Mucosa of stomach (tissue), 1 donor: ENCODE data around the gene NXN.
"Not testable (repeated sequence)": the region's sequence is repeated elsewhere in the genome, so short reads cannot be mapped to it uniquely, and the experiment has no call there.

Source experiments
- H3K27me3 ChIP-seq: one replicate; pipeline ENCODE4 v1.7.0; 2013; ENCODE audit warnings: mild to moderate bottlenecking, low read length; ENCODE audit not compliant: control insufficient read depth, insufficient read depth
- H3K36me3 ChIP-seq: one replicate; pipeline ENCODE4 v1.7.0; 2013; ENCODE audit warnings: low read length; ENCODE audit not compliant: control insufficient read depth, insufficient read depth
- H3K4me1 ChIP-seq: one replicate; pipeline ENCODE4 v1.7.0; 2013; ENCODE audit warnings: mild to moderate bottlenecking, low read length; ENCODE audit not compliant: control insufficient read depth, insufficient read depth
- H3K4me3 ChIP-seq: one replicate; pipeline ENCODE4 v1.7.0; 2013; ENCODE audit warnings: low read length
- H3K9ac ChIP-seq: one replicate; pipeline ENCODE4 v1.7.0; 2013; ENCODE audit warnings: mild to moderate bottlenecking, low read length, moderate library complexity
- H3K9me3 ChIP-seq: one replicate; pipeline ENCODE4 v1.7.0; 2013; ENCODE audit warnings: mild to moderate bottlenecking, low read length, moderate library complexity; ENCODE audit not compliant: control insufficient read depth
- donor health status: Pancreatic carcinoma.

NXN gene

GRCh38 chr17:917941-918740, 61.4 kb downstream of the NXN start:
- Histone ChIP-seq H3K4me3 (no peak overlapping the region), H3K9ac (no peak overlapping the region), H3K36me3 (no peaks in the 10 kb centered on the region), H3K4me1 (no peaks in the 10 kb centered on the region), H3K27me3 (no peaks in the 10 kb centered on the region), H3K9me3 (no peaks in the 10 kb centered on the region)

- H3K4me1 ChIP-seq: no peaks in the 10 kb centered on the region
- H3K9ac ChIP-seq: no peak overlapping the region
Observed at GRCh38 chr17:917391-917811, 62.2 kb downstream of the NXN start.

DNA sequence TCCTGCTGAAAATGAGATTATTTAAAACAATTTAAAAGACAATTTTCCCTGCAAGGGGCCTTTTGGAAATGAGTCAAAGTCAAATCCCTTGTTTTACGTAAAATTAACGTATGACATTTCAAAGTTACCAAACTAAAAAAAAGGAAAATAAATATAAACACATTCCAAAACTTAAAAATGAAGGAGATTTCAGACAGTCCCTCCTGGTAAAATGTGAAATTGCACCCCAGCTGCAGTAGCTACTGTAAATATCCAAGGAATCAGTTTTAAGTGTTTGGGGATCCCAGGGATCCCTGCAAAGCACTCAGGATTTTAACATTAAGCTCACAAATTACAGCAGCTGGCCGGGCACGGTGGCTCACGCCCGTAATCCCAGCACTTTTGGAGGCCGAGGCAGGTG, 63.3 kb downstream of the NXN start:
- Histone ChIP-seq H3K9me3 (no peaks in the 10 kb centered on the region), H3K27me3 (no peaks in the 10 kb centered on the region), H3K36me3 (no peaks in the 10 kb centered on the region), H3K4me3 (no peak overlapping the region), H3K9ac (no peak overlapping the region), H3K4me1 (no peaks in the 10 kb centered on the region)

More at GRCh38 chr17:917391-917811, 62.2 kb downstream of the NXN start:
- Histone ChIP-seq H3K9me3 (no peaks in the 10 kb centered on the region), H3K36me3 (no peaks in the 10 kb centered on the region), H3K4me3 (no peak overlapping the region), H3K27me3 (no peaks in the 10 kb centered on the region)

- Histone ChIP-seq H3K9me3 (no peaks in the 10 kb centered on the region), H3K36me3 (no peaks in the 10 kb centered on the region), H3K27me3 (no peaks in the 10 kb centered on the region), H3K4me1 (no peaks in the 10 kb centered on the region), H3K9ac (no peak overlapping the region), H3K4me3 (no peak overlapping the region)
Observed at GRCh38 chr17:915538-916201, 63.9 kb downstream of the NXN start.

GRCh38 chr17:914561-914960, 65.0 kb downstream of the NXN start:
- Histone ChIP-seq H3K4me1 (no peaks in the 10 kb centered on the region), H3K4me3 (no peak overlapping the region), H3K9me3 (no peaks in the 10 kb centered on the region), H3K36me3 (no peaks in the 10 kb centered on the region), H3K9ac (no peak overlapping the region), H3K27me3 (no peaks in the 10 kb centered on the region)

GRCh38 chr17:913207-913606, 66.4 kb downstream of the NXN start:
- Histone ChIP-seq H3K9me3 (no peaks in the 10 kb centered on the region), H3K4me1 (no peaks in the 10 kb centered on the region), H3K4me3 (no peak overlapping the region), H3K36me3 (no peaks in the 10 kb centered on the region), H3K27me3 (no peaks in the 10 kb centered on the region), H3K9ac (no peak overlapping the region)

GRCh38 chr17:909642-910323, 69.8 kb downstream of the NXN start:
- Histone ChIP-seq H3K9ac (no peak overlapping the region), H3K27me3 (no peaks in the 10 kb centered on the region), H3K36me3 (no peaks in the 10 kb centered on the region), H3K4me1 (no peaks in the 10 kb centered on the region), H3K4me3 (no peak overlapping the region), H3K9me3 (no peaks in the 10 kb centered on the region)

DNA sequence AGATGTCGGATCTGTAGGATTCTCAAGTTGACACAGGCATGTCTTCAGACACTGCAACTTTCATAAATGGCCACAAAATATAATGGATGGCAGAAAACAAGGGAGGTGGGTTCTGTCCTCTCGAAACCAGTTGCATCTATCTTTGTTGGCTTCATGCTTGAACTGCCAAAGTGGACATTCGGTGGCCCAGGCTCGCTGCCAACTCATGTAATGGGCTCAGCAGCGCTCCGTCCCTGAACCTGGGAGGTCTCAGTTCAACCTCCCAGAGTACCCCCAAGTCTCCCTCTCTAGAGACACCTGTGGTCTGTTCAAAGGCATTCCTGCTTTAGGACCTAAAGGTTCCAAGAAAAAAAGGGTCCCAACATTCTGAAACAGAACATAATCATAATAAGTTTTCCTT, 71.9 kb downstream of the NXN start:
- Histone ChIP-seq H3K27me3 (no peaks in the 10 kb centered on the region), H3K36me3 (no peaks in the 10 kb centered on the region), H3K9me3 (no peaks in the 10 kb centered on the region), H3K4me1 (no peaks in the 10 kb centered on the region), H3K9ac (no peak overlapping the region), H3K4me3 (no peak overlapping the region)

DNA sequence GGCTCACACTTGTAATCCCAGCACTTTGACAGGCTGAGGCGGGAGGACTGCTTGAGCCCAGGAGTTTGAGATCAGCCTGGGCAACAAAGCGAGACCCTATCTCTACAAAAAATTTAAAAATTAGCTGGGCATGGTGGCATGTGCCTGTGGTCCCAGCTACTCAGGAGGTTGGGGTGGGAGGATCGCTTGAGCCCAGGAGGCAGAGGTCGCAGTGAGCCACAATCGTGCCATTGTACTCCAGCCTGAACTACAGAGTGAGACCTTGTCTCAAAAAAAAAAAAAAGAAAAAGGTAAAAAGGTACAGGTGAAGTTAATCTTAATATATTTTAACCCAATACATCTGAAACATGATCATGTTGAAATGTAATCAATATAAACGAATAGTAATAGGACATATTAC, 73.9 kb downstream of the NXN start:
- not testable (repeated sequence) for H3K36me3 ChIP-seq, H3K9me3 ChIP-seq, H3K4me3 ChIP-seq, H3K9ac ChIP-seq, H3K27me3 ChIP-seq, H3K4me1 ChIP-seq

GRCh38 chr17:903691-904481, 75.7 kb downstream of the NXN start:
- no peak overlapping the region for H3K9ac ChIP-seq
- H3K4me3 ChIP-seq: no peak overlapping the region
- no peaks in the 10 kb centered on the region for H3K9me3 ChIP-seq
- no peaks in the 10 kb centered on the region for H3K4me1 ChIP-seq
- H3K36me3 ChIP-seq: no peaks in the 10 kb centered on the region
- H3K27me3 ChIP-seq: no peaks in the 10 kb centered on the region

DNA sequence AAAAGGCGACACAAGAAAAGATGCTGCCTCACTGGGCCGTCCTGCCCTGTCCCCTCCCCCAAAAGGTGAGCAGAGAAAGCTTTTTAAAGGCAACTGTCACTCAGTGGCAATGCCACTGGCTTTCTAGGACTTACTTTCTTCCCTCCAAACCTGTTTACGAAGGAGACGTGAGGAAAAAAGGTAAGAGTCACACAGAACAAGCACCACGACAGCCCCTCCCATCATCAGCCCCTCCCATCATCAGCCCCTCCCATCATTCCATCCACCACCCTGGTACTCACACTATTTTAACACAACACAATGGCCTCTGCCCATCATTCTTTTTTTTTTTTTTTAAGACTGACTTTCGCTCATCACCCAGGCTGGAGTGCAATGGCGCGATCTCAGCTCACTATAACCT, 77.1 kb downstream of the NXN start:
- Histone ChIP-seq H3K4me3 (no peak overlapping the region), H3K27me3 (no peaks in the 10 kb centered on the region), H3K9me3 (no peaks in the 10 kb centered on the region), H3K36me3 (no peaks in the 10 kb centered on the region), H3K9ac (no peak overlapping the region), H3K4me1 (no peaks in the 10 kb centered on the region)
